ENCODE data around the gene PSMB9. TPM values are rescaled to one million over a fixed set of nuclear protein-coding genes. Genes with fewer than 3 reads are reported as not detected.

PSMB9 gene
- total and polyA plus RNA-seq, 2 experiments from 2014 or later: 3.3 TPM; not detected in 1

GRCh38 chr6:32844839-32845383 lies 9.1 kb upstream of the PSMB9 start:
- no peaks in the 10 kb centered on the region for H4K20me1 ChIP-seq (ENCODE audit: insufficient read depth, poor library complexity, severe bottlenecking)
- H3K9me2 ChIP-seq (replicated peaks; ENCODE audit: insufficient read depth): no peaks in the 10 kb centered on the region
- WGBS (ENCODE audit: low lambda C conversion rate, missing lambda C conversion rate): 32% methylated on average over 19 of the region's 19 CpGs
- H3K9me3 ChIP-seq (ENCODE audit: low read depth): no peaks in the 10 kb centered on the region
- no peak overlapping the region for H2AFZ ChIP-seq
- no peak overlapping the region for H3K4me3 ChIP-seq
- peak overlapping the region; percentile 91 for H3K4me2 ChIP-seq
- H3K79me2 ChIP-seq: no peaks in the 10 kb centered on the region
- no peaks in the 10 kb centered on the region for H3K27me3 ChIP-seq
- no peak overlapping the region for H3K27ac ChIP-seq
- TF ChIP-seq EZH2 (IDR thresholded peaks at IDR 0.05; ENCODE audit: borderline replicate concordance) (no peak), EZH2phosphoT487 (IDR thresholded peaks at IDR 0.05; ENCODE audit: low read depth, severe bottlenecking, unreplicated experiment) (no peak)
- TF ChIP-seq, protein P1, sequence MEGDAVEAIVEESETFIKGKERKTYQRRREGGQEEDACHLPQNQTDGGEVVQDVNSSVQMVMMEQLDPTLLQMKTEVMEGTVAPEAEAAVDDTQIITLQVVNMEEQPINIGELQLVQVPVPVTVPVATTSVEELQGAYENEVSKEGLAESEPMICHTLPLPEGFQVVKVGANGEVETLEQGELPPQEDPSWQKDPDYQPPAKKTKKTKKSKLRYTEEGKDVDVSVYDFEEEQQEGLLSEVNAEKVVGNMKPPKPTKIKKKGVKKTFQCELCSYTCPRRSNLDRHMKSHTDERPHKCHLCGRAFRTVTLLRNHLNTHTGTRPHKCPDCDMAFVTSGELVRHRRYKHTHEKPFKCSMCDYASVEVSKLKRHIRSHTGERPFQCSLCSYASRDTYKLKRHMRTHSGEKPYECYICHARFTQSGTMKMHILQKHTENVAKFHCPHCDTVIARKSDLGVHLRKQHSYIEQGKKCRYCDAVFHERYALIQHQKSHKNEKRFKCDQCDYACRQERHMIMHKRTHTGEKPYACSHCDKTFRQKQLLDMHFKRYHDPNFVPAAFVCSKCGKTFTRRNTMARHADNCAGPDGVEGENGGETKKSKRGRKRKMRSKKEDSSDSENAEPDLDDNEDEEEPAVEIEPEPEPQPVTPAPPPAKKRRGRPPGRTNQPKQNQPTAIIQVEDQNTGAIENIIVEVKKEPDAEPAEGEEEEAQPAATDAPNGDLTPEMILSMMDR (IDR thresholded peaks at IDR 0.05; ENCODE audit: poor library complexity): no peak
- DNase-seq (ENCODE audit: low spot score): no peak
- H3K4me1 ChIP-seq (ENCODE audit: insufficient read depth): no peaks in the 10 kb centered on the region
- H3K36me3 ChIP-seq (replicated peaks; ENCODE audit: insufficient read depth, low read depth): no peaks in the 10 kb centered on the region

GRCh38 chr6:32845384-32845884 lies 8.6 kb upstream of the PSMB9 start:
- Histone ChIP-seq H3K4me3 (no peak overlapping the region), H3K27me3 (no peaks in the 10 kb centered on the region), H3K27ac (no peak overlapping the region), H4K20me1 (ENCODE audit: insufficient read depth, poor library complexity, severe bottlenecking) (no peaks in the 10 kb centered on the region), H3K4me2 (peak overlapping the region; percentile 91), H3K4me1 (ENCODE audit: insufficient read depth) (no peaks in the 10 kb centered on the region), H2AFZ (no peak overlapping the region), H3K36me3 (replicated peaks; ENCODE audit: insufficient read depth, low read depth) (no peaks in the 10 kb centered on the region), H3K9me2 (replicated peaks; ENCODE audit: insufficient read depth) (no peaks in the 10 kb centered on the region), H3K79me2 (no peaks in the 10 kb centered on the region), H3K9me3 (ENCODE audit: low read depth) (no peaks in the 10 kb centered on the region)
- WGBS (ENCODE audit: low lambda C conversion rate, missing lambda C conversion rate): 89% methylated on average over 10 of the region's 10 CpGs
- TF ChIP-seq, protein P1 (IDR thresholded peaks at IDR 0.05; ENCODE audit: poor library complexity): no peak
- TF ChIP-seq EZH2phosphoT487 (IDR thresholded peaks at IDR 0.05; ENCODE audit: low read depth, severe bottlenecking, unreplicated experiment): no peak
- TF ChIP-seq EZH2 (IDR thresholded peaks at IDR 0.05; ENCODE audit: borderline replicate concordance): no peak
- DNase-seq (ENCODE audit: low spot score): no peak

DNA sequence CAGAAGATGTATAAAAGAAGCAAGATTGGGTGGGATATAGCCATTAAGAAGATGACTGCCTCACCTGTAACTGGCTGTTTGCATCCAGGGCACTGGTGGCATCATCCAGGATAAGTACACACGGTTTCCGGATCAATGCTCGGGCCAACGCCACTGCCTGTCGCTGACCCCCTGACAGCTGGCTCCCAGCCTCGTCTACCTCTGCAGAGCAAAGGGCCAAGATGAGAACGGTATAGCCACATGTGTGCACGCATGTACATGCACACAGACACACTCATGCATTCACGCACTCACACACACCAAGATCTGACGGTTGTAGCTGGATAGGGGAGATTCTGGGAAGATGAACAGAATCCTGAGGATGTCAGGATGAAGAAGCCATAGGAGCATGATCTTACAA lies 7.0 kb upstream of the PSMB9 start:
- Histone ChIP-seq H3K79me2 (no peaks in the 10 kb centered on the region), H3K9me3 (ENCODE audit: low read depth) (no peaks in the 10 kb centered on the region), H3K27ac (no peak overlapping the region), H3K4me1 (ENCODE audit: insufficient read depth) (peaks cover under 1% of the 10 kb centered on the region), H3K27me3 (peaks cover 1% of the 10 kb centered on the region), H3K4me2 (no peak overlapping the region), H2AFZ (no peak overlapping the region), H3K9me2 (replicated peaks; ENCODE audit: insufficient read depth) (no peaks in the 10 kb centered on the region), H3K4me3 (no peak overlapping the region), H3K36me3 (replicated peaks; ENCODE audit: insufficient read depth, low read depth) (no peaks in the 10 kb centered on the region), H4K20me1 (ENCODE audit: insufficient read depth, poor library complexity, severe bottlenecking) (no peaks in the 10 kb centered on the region)
- DNase-seq (ENCODE audit: low spot score): no peak
- WGBS (ENCODE audit: low lambda C conversion rate, missing lambda C conversion rate): 95% methylated on average over 10 of the region's 10 CpGs
- TF ChIP-seq EZH2 (IDR thresholded peaks at IDR 0.05; ENCODE audit: borderline replicate concordance) (no peak), EZH2phosphoT487 (IDR thresholded peaks at IDR 0.05; ENCODE audit: low read depth, severe bottlenecking, unreplicated experiment) (no peak)

- Histone ChIP-seq H3K4me2 (no peak overlapping the region), H3K27me3 (peaks cover 6% of the 10 kb centered on the region), H4K20me1 (ENCODE audit: insufficient read depth, poor library complexity, severe bottlenecking) (no peaks in the 10 kb centered on the region), H2AFZ (no peak overlapping the region), H3K79me2 (no peaks in the 10 kb centered on the region), H3K9me2 (replicated peaks; ENCODE audit: insufficient read depth) (no peaks in the 10 kb centered on the region), H3K4me1 (ENCODE audit: insufficient read depth) (peaks cover 9% of the 10 kb centered on the region), H3K27ac (no peak overlapping the region), H3K9me3 (ENCODE audit: low read depth) (no peaks in the 10 kb centered on the region), H3K4me3 (no peak overlapping the region), H3K36me3 (replicated peaks; ENCODE audit: insufficient read depth, low read depth) (no peaks in the 10 kb centered on the region)
- TF ChIP-seq EZH2 (IDR thresholded peaks at IDR 0.05; ENCODE audit: borderline replicate concordance): no peak
- TF ChIP-seq, protein P1 (IDR thresholded peaks at IDR 0.05; ENCODE audit: poor library complexity): no peak
- TF ChIP-seq EZH2phosphoT487 (IDR thresholded peaks at IDR 0.05; ENCODE audit: low read depth, severe bottlenecking, unreplicated experiment): no peak
- DNase-seq (ENCODE audit: low spot score): no peak
- WGBS (ENCODE audit: low lambda C conversion rate, missing lambda C conversion rate): 92% methylated on average over 8 of the region's 8 CpGs
These were observed 6.2 kb upstream of the PSMB9 start for GRCh38 chr6:32847795-32848194.
